Tibial nerve (tissue), 3 donors: ENCODE measurements around the gene CCDC190.

Experiments
- EP300 ChIP-seq, 2 donors: sonication (generic); formaldehyde crosslinking; IDR thresholded peaks; one replicate each; pipeline ENCODE4 v1.6.1; 2017; ENCODE audit warnings: antibody characterized with exemption in 2 of 2, mild to moderate bottlenecking in 1 of 2
- POLR2A ChIP-seq, 2 donors: fragments of 450-650 bp; IDR thresholded peaks; one replicate each; pipeline ENCODE4 v1.6.1; 2017; ENCODE audit warnings: antibody characterized with exemption in 2 of 2, mild to moderate bottlenecking in 2 of 2, moderate library complexity in 2 of 2

- TF ChIP-seq POLR2A (IDR thresholded peaks at IDR 0.05) (no peak), EP300 (IDR thresholded peaks at IDR 0.05) (no peak)
Observed at GRCh38 chr1:162868972-162869371, 8.0 kb upstream of the CCDC190 start.
